MM.1S (cell line): ENCODE data around the gene JADE1.

Experiments
- DNase-seq: peaks from one replicate; pipeline ENCODE4 v3.0.0-alpha.2; 2015
- H2AFZ ChIP-seq: fragments of 300-600 bp; sonication (generic); 2 replicates; pipeline ENCODE4 v1.6.0; 2016; ENCODE audit warnings: antibody characterized with exemption, low read length
- H3F3A ChIP-seq: fragments of 300-600 bp; sonication (generic); 2 replicates; pipeline ENCODE4 v1.6.1; 2016; ENCODE audit warnings: mild to moderate bottlenecking, antibody characterized with exemption, low read length, moderate library complexity, mixed read lengths; ENCODE audit not compliant: insufficient read depth
- H3K27ac ChIP-seq: fragments of 300-600 bp; sonication (generic); 2 replicates; pipeline ENCODE4 v1.5.1; 2016; ENCODE audit warnings: mild to moderate bottlenecking, low read length
- H3K27me3 ChIP-seq: fragments of 300-600 bp; sonication (generic); replicated peaks from 2 replicates; pipeline ENCODE4 v1.6.0; 2016; ENCODE audit warnings: low read length; ENCODE audit not compliant: insufficient read depth
- H3K36me3 ChIP-seq: fragments of 300-600 bp; sonication (generic); replicated peaks from 2 replicates; pipeline ENCODE4 v1.6.1; 2016; ENCODE audit warnings: mild to moderate bottlenecking, low read length, mixed read lengths; ENCODE audit not compliant: insufficient read depth
- H3K4me1 ChIP-seq: fragments of 300-600 bp; sonication (generic); 2 replicates; pipeline ENCODE4 v1.6.1; 2016; ENCODE audit warnings: low read length, mixed read lengths
- H3K4me2 ChIP-seq: fragments of 300-600 bp; sonication (generic); 2 replicates; pipeline ENCODE4 v1.6.0; 2016; ENCODE audit warnings: low read depth, low read length
- H3K4me3 ChIP-seq: fragments of 300-600 bp; sonication (generic); 2 replicates; pipeline ENCODE4 v1.5.1; 2016; ENCODE audit warnings: low read length, mixed read lengths
- H3K79me2 ChIP-seq: fragments of 300-600 bp; sonication (generic); 2 replicates; pipeline ENCODE4 v1.6.1; 2016; ENCODE audit warnings: mixed run types, low read length, mixed read lengths
- H3K9ac ChIP-seq: fragments of 300-600 bp; sonication (generic); 2 replicates; pipeline ENCODE4 v1.6.1; 2016; ENCODE audit warnings: low read length, mixed read lengths
- H3K9me2 ChIP-seq: fragments of 300-600 bp; sonication (generic); replicated peaks from 2 replicates; pipeline ENCODE4 v1.6.1; 2016; ENCODE audit warnings: mild to moderate bottlenecking, low read length, mixed read lengths; ENCODE audit not compliant: insufficient read depth
- H3K9me3 ChIP-seq: fragments of 300-600 bp; sonication (generic); replicated peaks from 2 replicates; pipeline ENCODE4 v1.6.1; 2016; ENCODE audit warnings: mild to moderate bottlenecking, low read length, mixed read lengths; ENCODE audit not compliant: insufficient read depth
- H4K20me1 ChIP-seq: fragments of 300-600 bp; sonication (generic); 2 replicates; pipeline ENCODE4 v1.6.1; 2016; ENCODE audit warnings: mild to moderate bottlenecking, low read length, moderate library complexity, mixed read lengths; ENCODE audit not compliant: insufficient read depth
- EZH2 ChIP-seq: fragments of 300-600 bp; sonication (generic); optimal IDR thresholded peaks from 2 replicates; pipeline ENCODE3; 2017; ENCODE audit warnings: low read depth, mild to moderate bottlenecking, antibody characterized with exemption, low read length, mixed read lengths
- EZH2phosphoT487 ChIP-seq: fragments of 300-600 bp; sonication (generic); IDR thresholded peaks from 2 replicates; pipeline ENCODE4 v1.6.1; 2018; ENCODE audit warnings: antibody characterized with exemption, low read length
- TF ChIP-seq, protein P1 (sequence below): fragments of 300-600 bp; sonication (generic); IDR thresholded peaks from 2 replicates; pipeline ENCODE4 v1.5.1; 2016; ENCODE audit warnings: antibody characterized with exemption, low read length, mixed read lengths

The JADE1 gene

GRCh38 chr4:128866691-128867090 is 57.2 kb downstream of the JADE1 start:
- Histone ChIP-seq H2AFZ (no peak overlapping the region), H3K27me3 (no peaks in the 10 kb centered on the region), H3K9me3 (no peaks in the 10 kb centered on the region), H3K4me1 (no peaks in the 10 kb centered on the region), H3K4me2 (no peak overlapping the region), H3K79me2 (peaks cover 49% of the 10 kb centered on the region), H3K27ac (no peak overlapping the region), H3K9ac (no peak overlapping the region), H3K9me2 (no peaks in the 10 kb centered on the region), H3F3A (peaks cover 6% of the 10 kb centered on the region; the same call in 1 of the 2 replicates), H3K36me3 (peaks cover 44% of the 10 kb centered on the region), H3K4me3 (no peak overlapping the region), H4K20me1 (no peaks in the 10 kb centered on the region)
- TF ChIP-seq EZH2phosphoT487 (no peak), EZH2 (no peak)
- TF ChIP-seq, protein P1, sequence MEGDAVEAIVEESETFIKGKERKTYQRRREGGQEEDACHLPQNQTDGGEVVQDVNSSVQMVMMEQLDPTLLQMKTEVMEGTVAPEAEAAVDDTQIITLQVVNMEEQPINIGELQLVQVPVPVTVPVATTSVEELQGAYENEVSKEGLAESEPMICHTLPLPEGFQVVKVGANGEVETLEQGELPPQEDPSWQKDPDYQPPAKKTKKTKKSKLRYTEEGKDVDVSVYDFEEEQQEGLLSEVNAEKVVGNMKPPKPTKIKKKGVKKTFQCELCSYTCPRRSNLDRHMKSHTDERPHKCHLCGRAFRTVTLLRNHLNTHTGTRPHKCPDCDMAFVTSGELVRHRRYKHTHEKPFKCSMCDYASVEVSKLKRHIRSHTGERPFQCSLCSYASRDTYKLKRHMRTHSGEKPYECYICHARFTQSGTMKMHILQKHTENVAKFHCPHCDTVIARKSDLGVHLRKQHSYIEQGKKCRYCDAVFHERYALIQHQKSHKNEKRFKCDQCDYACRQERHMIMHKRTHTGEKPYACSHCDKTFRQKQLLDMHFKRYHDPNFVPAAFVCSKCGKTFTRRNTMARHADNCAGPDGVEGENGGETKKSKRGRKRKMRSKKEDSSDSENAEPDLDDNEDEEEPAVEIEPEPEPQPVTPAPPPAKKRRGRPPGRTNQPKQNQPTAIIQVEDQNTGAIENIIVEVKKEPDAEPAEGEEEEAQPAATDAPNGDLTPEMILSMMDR: no peak
- DNase-seq: no peak

GRCh38 chr4:128868758-128869157 is 59.3 kb downstream of the JADE1 start:
- no peak for TF ChIP-seq EZH2phosphoT487
- no peak for TF ChIP-seq EZH2
- TF ChIP-seq, protein P1: no peak
- no peak for DNase-seq
- Histone ChIP-seq H3K4me2 (no peak overlapping the region), H3K36me3 (peaks cover 53% of the 10 kb centered on the region), H3K79me2 (peaks cover 30% of the 10 kb centered on the region), H3K4me1 (no peaks in the 10 kb centered on the region), H3K9ac (no peak overlapping the region), H3K27ac (no peak overlapping the region), H3K4me3 (no peak overlapping the region), H2AFZ (no peak overlapping the region), H3K9me2 (no peaks in the 10 kb centered on the region), H3K27me3 (no peaks in the 10 kb centered on the region), H4K20me1 (no peaks in the 10 kb centered on the region), H3F3A (no peaks in the 10 kb centered on the region; the same call in 1 of the 2 replicates), H3K9me3 (no peaks in the 10 kb centered on the region)

GRCh38 chr4:128869776-128870509 is 60.4 kb downstream of the JADE1 start:
- H4K20me1 ChIP-seq: no peaks in the 10 kb centered on the region
- no peaks in the 10 kb centered on the region for H3K4me1 ChIP-seq
- no peaks in the 10 kb centered on the region for H3K9me3 ChIP-seq
- peaks cover 50% of the 10 kb centered on the region for H3K36me3 ChIP-seq
- H3K9me2 ChIP-seq: no peaks in the 10 kb centered on the region
- H3K27ac ChIP-seq: no peak overlapping the region
- H3F3A ChIP-seq: no peaks in the 10 kb centered on the region; the same call in 1 of the 2 replicates
- H2AFZ ChIP-seq: no peak overlapping the region
- H3K9ac ChIP-seq: no peak overlapping the region
- no peak overlapping the region for H3K4me2 ChIP-seq
- no peaks in the 10 kb centered on the region for H3K27me3 ChIP-seq
- TF ChIP-seq, protein P1: no peak
- no peak for TF ChIP-seq EZH2
- TF ChIP-seq EZH2phosphoT487: no peak
- DNase-seq: no peak
- H3K79me2 ChIP-seq: peaks cover 18% of the 10 kb centered on the region
- no peak overlapping the region for H3K4me3 ChIP-seq
